GM21390 (cell line): ENCODE measurements around the gene RREB1.

Source experiments
- ATAC-seq: cut with Tn5 transposase; IDR thresholded peaks from one replicate; pipeline ENCODE4 v1.9.1; 2021; ENCODE audit not compliant: unreplicated experiment

The RREB1 gene

GRCh38 chr6:7124636-7125035 lies 16.9 kb downstream of the RREB1 start:
- ATAC-seq: no peak

DNA sequence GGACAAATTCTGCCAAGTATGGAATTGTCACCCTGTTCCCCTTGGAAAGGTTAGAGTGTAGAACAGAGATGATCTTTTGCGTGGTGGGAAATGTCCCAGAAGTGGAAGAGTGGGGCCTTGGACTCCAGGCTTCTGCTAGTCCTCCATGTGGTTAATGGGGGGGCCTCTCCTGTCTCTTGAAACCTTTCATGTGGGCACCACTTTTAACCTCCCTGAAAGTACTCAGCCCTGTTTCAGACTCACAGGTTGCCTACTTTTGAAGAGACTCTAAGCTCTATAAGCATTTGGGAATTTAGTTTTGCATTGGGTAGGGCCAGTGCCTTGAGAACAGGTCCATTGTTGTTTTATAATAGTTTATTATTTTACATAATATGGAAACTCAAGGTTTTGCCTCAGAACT lies 17.5 kb downstream of the RREB1 start:
- ATAC-seq: no peak

DNA sequence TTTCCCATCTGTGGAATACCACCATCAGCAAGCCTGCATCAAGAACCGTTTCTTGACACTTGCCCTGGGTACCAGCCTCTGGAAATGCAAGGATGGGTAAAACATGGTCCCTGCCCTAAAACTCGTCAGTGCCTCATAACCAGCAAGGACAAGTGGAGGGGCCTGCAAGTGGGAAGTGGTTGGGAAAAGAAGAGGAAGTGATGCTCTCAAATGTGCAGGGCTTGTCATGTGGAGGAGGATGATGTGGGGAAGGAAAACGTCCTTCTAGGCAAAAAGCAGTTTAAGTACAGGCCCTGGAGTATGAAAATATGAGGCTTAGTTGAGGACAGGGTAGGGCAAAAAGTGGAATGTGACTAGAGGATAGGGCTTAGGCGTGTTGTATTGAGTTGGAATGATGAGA lies 19.0 kb downstream of the RREB1 start:
- ATAC-seq: no peak

- no peak for ATAC-seq
Observed at GRCh38 chr6:7127680-7128079, 19.9 kb downstream of the RREB1 start.

GRCh38 chr6:7129360-7129759 lies 21.6 kb downstream of the RREB1 start:
- no peak for ATAC-seq

DNA sequence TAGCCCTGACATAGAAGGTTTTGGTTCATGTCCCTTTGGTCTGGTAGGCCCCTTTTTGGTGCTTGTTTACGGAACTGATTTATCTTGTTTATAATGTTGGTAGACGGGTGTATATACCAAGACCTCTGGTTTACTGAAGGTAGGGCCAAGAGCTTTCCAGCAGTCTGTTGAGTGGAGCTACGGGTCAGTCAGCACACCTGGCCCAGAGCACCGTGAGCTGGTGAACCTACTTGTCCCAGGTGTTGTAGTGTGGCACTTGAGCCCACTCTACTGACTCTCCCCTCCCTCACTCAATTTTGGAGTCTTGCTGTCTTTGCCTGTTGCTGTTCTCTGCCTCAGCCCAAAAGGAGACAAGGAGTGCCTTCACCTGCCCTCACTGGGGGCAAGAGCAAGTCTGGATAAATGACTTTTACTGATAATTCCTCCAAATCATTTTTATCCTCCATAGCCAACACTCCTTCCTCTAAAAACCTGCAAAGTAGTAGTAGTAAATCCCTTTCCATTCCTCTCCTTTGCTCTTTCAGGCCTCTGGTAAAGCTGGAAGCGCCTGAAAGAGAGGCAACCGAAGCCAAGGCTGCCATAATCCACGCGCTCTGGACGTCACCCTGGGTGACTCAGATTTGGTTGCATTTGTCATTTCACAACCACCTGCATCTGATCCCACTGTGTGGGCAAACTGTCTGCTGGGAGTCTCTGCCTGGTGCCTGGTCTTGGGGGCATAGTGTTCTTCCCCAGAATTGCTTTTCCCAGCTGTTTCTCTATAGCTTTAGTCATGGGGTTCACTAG lies 22.2 kb downstream of the RREB1 start:
- no peak for ATAC-seq

GRCh38 chr6:7131390-7131789 lies 23.6 kb downstream of the RREB1 start:
- ATAC-seq: no peak

- no peak for ATAC-seq
Observed at GRCh38 chr6:7132398-7133035, 24.8 kb downstream of the RREB1 start.

DNA sequence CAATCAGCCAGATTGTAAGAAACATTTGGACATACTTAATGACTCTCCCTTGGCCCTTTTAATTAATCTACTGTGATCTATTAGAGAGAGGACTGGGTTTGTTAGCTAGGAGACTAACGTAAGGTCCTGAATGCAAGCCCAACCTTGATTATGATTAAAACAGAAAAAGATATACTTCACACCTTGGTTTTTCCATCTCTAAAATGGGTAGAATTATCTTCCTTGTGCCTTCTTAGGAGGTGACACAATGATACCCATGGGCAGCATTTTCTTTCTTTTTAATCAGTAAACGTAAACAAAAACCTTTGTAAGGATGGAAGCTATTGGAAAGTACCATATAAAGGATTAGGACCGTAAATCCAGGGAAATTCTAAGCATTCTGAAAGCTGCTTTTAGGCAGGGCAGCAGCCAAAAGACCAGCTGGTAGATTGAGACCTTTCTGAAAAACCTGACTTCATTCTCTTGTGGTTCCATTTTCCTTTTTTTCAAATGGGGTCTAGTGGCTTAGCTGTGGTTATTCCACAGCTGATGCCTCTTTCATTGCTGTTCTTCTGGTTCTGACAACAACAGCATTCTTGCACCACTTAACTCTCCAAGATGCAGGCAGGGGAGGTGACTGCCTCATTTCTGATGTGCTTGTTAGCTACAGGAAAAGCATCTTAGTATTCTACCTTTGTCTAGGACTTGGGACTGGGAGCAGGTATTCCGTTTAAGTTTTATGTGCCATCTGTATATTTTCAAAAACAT lies 27.4 kb downstream of the RREB1 start:
- ATAC-seq: no peak

GRCh38 chr6:7135755-7136154 lies 28.0 kb downstream of the RREB1 start:
- no peak for ATAC-seq

DNA sequence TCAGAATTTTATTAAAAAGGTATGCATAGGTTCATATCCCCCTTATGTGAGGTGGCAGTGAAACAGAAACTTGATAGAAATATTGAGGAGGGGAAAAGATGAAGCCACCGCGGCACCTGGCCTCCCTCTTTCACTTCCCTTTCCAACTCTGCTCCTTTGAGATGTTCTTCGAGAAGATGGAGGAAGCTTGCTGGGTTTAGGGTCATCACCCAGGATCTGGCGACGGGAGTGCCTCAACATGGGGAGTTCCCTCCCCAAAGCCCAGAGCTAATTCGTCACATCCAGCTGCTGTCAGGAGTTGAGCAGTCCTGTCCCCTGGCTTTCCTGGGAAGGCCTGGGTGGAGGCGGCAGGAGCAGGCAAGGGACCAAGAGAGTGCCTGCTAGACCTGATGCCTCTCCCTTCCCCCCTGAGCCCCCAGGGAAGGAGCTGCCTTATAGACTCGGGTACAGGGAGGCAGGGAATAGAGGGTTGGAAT lies 29.1 kb downstream of the RREB1 start:
- ATAC-seq: peak; percentile 43

- ATAC-seq: peak; percentile 49
Observed at GRCh38 chr6:7137335-7138045, 29.7 kb downstream of the RREB1 start.

DNA sequence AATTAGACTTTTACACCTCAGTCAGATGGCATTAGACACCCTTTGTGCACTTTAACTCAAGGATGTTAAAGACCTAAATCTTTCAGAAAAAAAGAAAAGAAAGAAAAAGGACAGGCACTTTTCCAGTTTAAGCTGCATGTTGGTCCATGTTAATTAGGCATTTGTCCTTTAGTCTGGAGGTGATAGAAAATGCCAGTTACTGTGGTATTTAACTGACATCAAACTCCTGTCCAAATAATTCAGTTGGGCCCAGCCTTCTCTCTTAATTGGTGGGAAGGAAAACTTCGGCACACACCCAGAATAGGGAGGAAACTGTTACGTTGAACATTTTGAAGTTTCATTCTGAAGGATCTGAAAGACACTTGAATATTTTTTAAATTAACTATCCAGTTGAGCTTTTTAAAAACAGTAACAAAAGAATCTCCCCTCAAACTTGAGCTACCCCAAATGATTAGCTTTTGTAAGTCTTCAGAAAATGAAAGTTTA lies 30.3 kb downstream of the RREB1 start:
- no peak for ATAC-seq

- no peak for ATAC-seq
Observed at GRCh38 chr6:7138921-7139358, 31.2 kb downstream of the RREB1 start.

DNA sequence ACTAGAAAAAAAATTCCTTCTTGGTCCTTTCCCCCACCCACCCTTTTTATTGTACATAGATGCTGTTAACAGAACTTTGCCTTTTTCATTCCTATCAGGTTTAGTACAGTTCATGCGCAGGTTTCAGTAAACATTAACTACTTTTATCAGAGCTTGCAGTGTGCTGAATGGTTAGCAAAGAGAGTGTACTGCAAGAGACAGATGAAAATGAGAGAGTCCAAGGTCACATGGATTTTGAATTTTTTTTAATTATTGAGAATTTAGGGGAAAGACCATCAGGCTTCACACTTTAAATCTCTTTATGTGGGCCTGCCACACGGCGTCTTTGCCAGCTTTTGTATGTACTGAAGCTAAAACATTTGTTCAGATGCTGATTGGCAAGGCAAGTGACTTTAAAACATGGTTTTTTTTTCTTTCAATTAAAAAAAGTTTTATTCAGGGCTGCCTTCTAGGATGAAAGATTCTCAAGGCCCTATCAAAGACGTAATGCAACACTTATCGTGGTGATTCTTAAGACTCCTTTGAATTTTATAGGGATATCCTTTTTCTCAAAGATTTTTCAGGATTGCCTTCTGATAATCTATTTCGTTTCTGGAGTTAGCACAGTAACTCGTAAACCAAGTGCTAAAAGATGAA lies 32.2 kb downstream of the RREB1 start:
- ATAC-seq: no peak

DNA sequence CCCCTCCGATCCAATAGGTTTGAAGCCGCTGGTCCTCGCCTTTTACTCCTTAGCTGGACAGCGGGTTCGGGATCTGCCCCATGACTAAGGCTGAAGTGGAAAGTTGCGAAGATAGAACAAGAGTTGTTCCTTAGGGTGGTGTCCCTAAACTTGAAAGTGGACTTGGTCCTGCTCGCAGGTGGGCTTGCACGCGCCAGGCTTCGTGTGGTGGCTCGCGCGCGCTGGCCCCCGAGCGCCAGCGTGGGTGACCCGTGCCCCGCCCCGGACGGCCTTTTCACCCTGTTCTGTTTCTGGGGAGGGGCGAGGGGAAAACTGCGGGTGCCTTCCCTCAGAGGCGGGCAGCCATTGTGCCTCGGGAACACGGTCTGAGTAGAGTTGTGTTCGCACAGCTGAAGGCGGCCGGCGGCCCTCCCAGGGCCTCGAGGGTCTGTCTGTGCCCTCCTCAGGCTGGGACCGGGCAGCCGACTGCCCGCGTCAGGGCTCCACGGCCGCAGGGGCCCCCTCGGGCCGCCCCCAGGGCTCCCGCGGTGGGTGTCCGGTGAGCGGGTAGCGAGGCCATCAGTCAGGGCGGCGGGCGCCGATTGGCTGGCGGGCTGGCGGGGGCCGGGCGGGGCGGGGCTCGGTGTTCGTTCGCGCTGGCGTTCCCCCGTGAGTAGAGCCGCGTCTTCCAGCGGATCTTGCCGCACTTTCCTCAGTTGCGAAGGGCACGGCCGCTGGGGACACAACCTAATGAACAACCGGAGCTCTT lies 33.0 kb downstream of the RREB1 start:
- peak; percentile 41 for ATAC-seq

- ATAC-seq: no peak
Observed at GRCh38 chr6:7142228-7142801, 34.6 kb downstream of the RREB1 start.

- ATAC-seq: no peak
Observed at GRCh38 chr6:7142918-7143475, 35.2 kb downstream of the RREB1 start.

DNA sequence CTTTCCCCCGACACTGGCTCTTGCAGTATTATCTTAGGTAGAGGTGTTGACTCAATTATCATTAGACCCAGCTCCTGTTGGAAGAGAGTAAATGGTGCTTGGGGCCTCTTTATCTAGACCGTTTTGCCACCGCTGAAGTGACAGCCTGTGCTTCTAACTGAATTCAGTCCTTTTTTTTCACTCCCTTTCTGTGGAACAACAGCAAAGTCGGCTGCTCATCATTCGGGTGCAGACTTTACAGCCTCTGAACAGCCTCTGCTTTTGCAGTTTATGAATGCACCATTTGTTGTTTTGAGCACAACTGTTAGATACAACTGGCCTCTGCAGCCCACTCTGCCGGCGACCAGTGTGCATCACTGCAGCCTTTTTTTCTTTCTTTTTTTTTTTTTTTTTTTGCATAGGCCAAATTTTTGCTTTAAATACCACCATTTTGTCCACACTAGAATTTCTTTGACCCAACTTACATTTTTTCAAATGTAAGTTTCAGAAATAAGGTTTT lies 35.8 kb downstream of the RREB1 start:
- ATAC-seq: no peak
